ENCODE measurements around the gene YBEY.

Gene YBEY

GRCh38 chr21:46340998-46341397, 54.9 kb downstream of the YBEY start:
- no peak overlapping the region for H3K4me2 ChIP-seq (ENCODE audit: low read length)
- H3K27me3 ChIP-seq (ENCODE audit: control insufficient read depth, insufficient read depth, low read length), result no peaks in the 10 kb centered on the region
- H3K4me3 ChIP-seq (ENCODE audit: low read length), result no peak overlapping the region
- no peaks in the 10 kb centered on the region for H3K9me3 ChIP-seq (replicated peaks; ENCODE audit: low read length)
- no peaks in the 10 kb centered on the region for H3K4me1 ChIP-seq (ENCODE audit: control insufficient read depth, insufficient read depth, low read length)
- peaks cover 32% of the 10 kb centered on the region for H3K36me3 ChIP-seq (ENCODE audit: insufficient read depth, low read length)
- no peak overlapping the region for H3K9ac ChIP-seq (ENCODE audit: low read depth, low read length)

DNA sequence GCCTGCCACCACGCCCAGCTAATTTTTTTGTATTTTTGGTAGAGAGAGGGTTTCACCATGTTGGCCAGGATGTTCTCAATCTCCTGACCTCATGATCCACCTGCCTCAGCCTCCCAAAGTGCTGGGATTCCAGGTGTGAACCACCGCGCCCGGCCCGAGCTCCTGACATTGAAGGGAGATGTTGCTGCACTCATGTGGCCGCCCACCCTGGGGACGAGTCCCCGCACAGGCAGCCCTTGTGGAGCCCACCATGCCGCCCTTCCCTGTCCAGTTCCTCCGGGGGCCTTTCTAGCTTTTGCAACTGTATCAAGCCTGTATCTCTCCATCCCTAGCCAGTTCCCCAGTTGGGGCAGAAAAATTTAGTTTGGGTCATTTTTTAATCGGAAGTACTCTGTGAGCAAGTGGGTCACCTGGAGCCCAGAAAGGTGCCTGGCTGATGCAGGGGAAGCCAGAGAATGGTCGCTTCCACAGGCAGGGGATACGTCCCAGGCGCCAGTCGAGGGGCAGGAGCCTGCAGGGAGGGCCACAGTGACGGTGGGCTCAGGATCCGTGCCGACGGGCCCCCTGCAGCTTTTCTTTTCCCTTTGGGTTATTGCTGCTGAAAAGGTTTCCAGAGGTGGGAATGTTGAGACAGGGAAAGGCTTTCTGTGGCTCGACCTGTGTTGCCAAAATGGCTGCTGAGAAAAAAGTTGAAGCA, 58.2 kb downstream of the YBEY start:
- Histone ChIP-seq H3K4me1 (ENCODE audit: control insufficient read depth, insufficient read depth, low read length) (no peaks in the 10 kb centered on the region), H3K9ac (ENCODE audit: low read depth, low read length) (no peak overlapping the region), H3K4me3 (ENCODE audit: low read length) (no peak overlapping the region), H3K4me2 (ENCODE audit: low read length) (no peak overlapping the region), H3K27me3 (ENCODE audit: control insufficient read depth, insufficient read depth, low read length) (no peaks in the 10 kb centered on the region), H3K9me3 (replicated peaks; ENCODE audit: low read length) (no peaks in the 10 kb centered on the region), H3K36me3 (ENCODE audit: insufficient read depth, low read length) (peaks cover 43% of the 10 kb centered on the region)

DNA sequence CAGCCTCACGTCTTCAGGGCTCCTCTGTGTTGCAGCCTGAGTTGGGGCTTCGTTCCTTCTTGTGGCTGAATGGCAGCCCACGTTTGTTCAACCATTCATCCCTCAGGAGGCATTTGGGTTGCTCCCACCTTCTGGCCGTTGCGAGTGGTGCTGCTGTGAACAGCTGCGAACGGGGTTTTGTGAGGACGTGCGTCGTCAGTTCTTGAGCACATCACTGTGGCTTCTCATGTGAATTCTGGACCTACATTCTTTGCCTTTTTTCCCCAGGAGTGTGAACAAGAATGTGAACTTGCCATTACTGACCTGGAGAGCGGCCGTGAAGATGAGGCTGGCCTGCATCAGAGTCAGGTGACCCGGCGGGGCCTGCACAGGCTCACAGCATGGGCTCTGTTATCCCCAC, 59.7 kb downstream of the YBEY start:
- no peaks in the 10 kb centered on the region for H3K27me3 ChIP-seq (ENCODE audit: control insufficient read depth, insufficient read depth, low read length)
- peaks cover 47% of the 10 kb centered on the region for H3K36me3 ChIP-seq (ENCODE audit: insufficient read depth, low read length)
- no peaks in the 10 kb centered on the region for H3K4me1 ChIP-seq (ENCODE audit: control insufficient read depth, insufficient read depth, low read length)
- H3K4me2 ChIP-seq (ENCODE audit: low read length), result no peak overlapping the region
- H3K4me3 ChIP-seq (ENCODE audit: low read length), result no peak overlapping the region
- H3K9ac ChIP-seq (ENCODE audit: low read depth, low read length), result no peak overlapping the region
- H3K9me3 ChIP-seq (replicated peaks; ENCODE audit: low read length), result no peaks in the 10 kb centered on the region

DNA sequence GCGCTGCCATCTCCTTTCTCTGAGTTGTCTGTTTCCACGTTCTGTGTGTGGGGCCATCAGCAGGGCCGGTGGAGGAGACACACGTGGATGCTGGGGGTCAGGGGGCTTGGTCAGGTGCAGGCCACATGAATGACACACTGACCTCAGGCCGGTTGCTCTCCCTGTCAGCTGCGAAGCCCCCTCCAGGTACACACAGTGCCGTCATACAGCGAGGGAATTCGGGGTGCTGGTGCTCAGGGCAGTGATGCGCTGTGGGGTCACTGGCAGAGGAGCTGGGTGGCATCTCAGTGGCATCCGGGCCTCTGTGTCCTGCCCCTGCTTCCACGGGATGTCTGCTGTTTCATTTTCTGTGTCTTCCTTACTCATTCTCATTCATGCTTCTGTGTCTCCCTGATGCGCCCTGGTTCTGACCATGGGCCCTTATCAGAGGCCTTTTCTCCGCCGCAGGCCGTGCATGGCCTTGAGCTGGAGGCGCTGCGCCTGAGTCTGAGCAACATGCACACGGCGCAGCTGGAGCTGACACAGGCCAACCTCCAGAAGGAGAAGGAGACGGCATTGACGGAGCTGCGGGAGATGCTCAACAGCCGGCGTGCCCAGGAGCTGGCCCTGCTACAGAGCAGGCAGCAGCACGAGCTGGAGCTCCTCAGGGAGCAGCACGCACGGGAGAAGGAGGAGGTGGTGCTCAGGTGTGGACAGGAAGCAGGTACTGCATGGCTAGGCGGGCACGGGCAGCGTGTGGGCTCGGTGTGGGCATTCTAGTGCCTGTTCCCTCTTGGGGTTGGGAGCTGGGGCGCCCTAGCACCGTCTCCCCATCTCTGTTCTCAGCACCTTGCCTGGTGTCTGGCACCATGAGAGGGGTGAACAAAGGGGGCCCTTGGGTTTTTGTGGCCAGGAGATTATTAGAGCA, 60.4 kb downstream of the YBEY start:
- Histone ChIP-seq H3K36me3 (ENCODE audit: insufficient read depth, low read length) (peaks cover 54% of the 10 kb centered on the region), H3K4me2 (ENCODE audit: low read length) (no peak overlapping the region), H3K9ac (ENCODE audit: low read depth, low read length) (no peak overlapping the region), H3K27me3 (ENCODE audit: control insufficient read depth, insufficient read depth, low read length) (no peaks in the 10 kb centered on the region), H3K9me3 (replicated peaks; ENCODE audit: low read length) (no peaks in the 10 kb centered on the region), H3K4me1 (ENCODE audit: control insufficient read depth, insufficient read depth, low read length) (no peaks in the 10 kb centered on the region), H3K4me3 (ENCODE audit: low read length) (no peak overlapping the region)

DNA sequence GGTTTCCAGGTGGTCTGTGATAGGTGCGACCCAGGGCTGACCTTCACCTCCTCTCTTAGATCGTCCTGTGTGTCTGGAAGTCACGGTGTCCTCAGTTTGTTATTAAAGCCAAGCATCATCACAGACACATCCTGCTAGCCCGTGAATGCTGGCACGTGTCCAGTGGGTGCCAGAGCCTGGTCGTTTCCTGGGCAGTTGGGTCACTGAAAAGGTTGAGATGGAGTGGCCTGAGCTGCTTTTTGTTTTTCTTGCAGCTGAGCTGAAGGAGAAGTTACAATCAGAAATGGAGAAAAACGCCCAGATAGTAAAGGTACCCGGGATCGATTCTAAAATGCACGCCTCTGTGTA, 61.0 kb downstream of the YBEY start:
- no peaks in the 10 kb centered on the region for H3K27me3 ChIP-seq (ENCODE audit: control insufficient read depth, insufficient read depth, low read length)
- H3K4me2 ChIP-seq (ENCODE audit: low read length), result no peak overlapping the region
- no peaks in the 10 kb centered on the region for H3K9me3 ChIP-seq (replicated peaks; ENCODE audit: low read length)
- H3K4me3 ChIP-seq (ENCODE audit: low read length), result no peak overlapping the region
- peaks cover 60% of the 10 kb centered on the region for H3K36me3 ChIP-seq (ENCODE audit: insufficient read depth, low read length)
- H3K9ac ChIP-seq (ENCODE audit: low read depth, low read length), result no peak overlapping the region
- no peaks in the 10 kb centered on the region for H3K4me1 ChIP-seq (ENCODE audit: control insufficient read depth, insufficient read depth, low read length)

All from skeletal muscle satellite cell (primary cell).